Measurements from ENCODE around the gene BHLHE41.
A peak's percentile ranks its signal among the peaks of the same experiment; 100 is the strongest.

The BHLHE41 gene

DNA sequence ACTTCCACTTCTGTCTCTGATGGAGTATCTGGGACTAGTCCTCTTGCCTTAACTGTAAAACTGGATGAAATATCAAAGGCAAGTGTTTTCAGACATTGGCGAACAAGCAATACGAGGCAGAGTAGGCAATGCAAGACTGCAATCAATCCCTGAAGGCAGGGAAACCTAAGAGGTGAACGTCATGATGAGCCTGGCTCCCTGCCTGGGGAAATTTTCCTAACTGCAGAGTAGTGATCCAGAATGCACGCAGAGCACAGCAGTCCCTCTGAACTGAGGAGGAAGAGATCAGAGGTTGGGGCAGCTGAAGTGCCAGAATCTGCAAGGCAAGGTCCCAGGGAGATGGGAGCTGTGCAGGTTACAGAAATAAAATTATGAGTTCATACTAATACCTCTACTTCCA, 18.5 kb downstream of the BHLHE41 start:
- TF ChIP-seq, protein P1, sequence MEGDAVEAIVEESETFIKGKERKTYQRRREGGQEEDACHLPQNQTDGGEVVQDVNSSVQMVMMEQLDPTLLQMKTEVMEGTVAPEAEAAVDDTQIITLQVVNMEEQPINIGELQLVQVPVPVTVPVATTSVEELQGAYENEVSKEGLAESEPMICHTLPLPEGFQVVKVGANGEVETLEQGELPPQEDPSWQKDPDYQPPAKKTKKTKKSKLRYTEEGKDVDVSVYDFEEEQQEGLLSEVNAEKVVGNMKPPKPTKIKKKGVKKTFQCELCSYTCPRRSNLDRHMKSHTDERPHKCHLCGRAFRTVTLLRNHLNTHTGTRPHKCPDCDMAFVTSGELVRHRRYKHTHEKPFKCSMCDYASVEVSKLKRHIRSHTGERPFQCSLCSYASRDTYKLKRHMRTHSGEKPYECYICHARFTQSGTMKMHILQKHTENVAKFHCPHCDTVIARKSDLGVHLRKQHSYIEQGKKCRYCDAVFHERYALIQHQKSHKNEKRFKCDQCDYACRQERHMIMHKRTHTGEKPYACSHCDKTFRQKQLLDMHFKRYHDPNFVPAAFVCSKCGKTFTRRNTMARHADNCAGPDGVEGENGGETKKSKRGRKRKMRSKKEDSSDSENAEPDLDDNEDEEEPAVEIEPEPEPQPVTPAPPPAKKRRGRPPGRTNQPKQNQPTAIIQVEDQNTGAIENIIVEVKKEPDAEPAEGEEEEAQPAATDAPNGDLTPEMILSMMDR (conservative IDR thresholded peaks at IDR 0.05; ENCODE audit: low read length), result no peak
- no peak overlapping the region for H3K4me3 ChIP-seq (ENCODE audit: low read length)
- DNase-seq (ENCODE audit: low read depth), result no peak

DNA sequence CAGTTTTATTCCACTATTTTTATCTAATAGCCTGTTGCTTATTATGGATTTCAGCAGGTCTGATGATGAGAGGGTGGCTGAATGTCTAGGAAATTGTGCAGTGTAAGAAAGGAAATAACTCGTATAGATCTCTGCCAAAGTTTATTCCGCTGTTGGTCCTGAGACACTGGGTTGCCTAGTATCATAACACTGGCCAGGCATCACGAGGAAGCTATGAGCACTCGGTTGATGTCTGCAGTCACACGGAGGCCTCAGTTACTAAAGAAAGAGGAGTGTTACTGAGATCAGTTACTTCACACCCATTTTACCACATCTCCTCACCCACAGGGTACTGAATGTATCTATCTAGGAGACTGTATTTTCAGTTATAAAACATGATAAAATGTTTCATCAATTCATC, 21.9 kb downstream of the BHLHE41 start:
- no peak for DNase-seq (ENCODE audit: low read depth)
- TF ChIP-seq, protein P1 (conservative IDR thresholded peaks at IDR 0.05; ENCODE audit: low read length), result no peak
- no peak overlapping the region for H3K4me3 ChIP-seq (ENCODE audit: low read length)

DNA sequence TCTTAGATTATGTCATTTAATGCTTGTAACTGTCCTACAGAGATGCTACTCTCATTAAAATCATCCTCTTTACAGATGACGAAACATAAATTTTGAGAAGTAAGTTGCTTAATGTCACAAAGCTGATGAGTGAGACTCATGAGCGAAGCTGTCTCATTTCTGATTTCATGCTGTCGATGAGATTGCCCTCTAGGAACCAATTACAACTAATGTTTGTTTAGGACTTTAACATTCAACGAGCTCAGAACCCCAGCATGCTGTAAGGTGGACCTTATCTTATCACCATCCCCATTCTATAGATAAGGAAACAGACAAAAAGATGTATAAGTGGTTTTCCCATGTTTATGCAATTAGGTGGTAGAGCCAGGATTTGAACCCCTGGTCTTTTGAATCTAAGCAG, 23.1 kb downstream of the BHLHE41 start:
- no peak for DNase-seq (ENCODE audit: low read depth)
- H3K4me3 ChIP-seq (ENCODE audit: low read length), result no peak overlapping the region
- TF ChIP-seq, protein P1 (conservative IDR thresholded peaks at IDR 0.05; ENCODE audit: low read length), result no peak

DNA sequence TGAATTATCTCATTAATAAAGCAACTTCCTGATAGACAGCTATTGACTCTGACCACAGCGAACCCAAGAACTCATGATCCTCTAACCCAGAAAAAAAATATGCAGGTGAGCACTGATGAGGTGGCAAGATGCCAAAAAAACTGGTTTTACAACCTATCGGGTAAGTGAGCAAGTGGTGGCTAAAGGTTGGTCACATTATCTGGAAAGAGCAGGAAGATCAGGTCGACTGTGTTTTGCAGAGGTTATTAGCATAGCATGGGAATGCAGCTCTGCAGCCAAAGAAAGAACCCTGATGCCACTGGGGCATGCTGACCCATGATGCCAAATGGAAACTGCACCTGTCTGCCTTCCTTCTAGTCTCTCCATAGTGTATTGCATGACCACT, 23.5 kb downstream of the BHLHE41 start:
- no peak overlapping the region for H3K4me3 ChIP-seq (ENCODE audit: low read length)
- DNase-seq (ENCODE audit: low read depth), result no peak
- TF ChIP-seq, protein P1 (conservative IDR thresholded peaks at IDR 0.05; ENCODE audit: low read length), result no peak

DNA sequence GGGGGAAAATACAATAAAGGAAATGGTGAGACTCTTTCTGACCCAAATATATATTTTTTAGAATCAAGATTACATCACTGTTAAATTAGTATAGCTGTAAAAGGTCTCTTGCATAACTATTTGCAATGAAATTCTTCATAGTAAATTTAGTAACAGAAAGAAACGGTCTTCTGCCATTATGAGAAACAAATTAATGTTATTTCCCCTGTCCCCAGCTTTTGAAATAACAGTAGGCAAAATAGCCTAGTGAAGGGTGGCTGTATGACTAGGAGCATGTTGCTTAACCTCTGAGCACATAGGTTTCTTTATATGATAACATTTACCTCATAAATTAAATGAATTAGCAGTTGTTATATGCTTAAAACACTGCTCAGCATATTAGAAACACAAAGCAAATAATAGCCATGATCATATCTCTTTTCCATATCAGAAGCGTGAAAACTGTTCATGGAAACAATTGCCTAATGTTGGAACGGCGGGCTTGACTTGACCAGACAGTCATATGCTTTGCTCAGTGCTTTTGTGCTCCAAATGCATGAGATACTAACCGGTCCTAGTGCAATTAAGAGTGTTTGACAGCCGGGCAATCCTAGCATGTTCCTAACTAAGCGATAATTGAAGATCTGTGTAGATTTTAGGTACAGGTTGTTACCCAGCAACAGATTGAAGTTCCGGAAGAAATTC, 24.0 kb downstream of the BHLHE41 start:
- DNase-seq (ENCODE audit: low read depth), result no peak
- no peak overlapping the region for H3K4me3 ChIP-seq (ENCODE audit: low read length)
- TF ChIP-seq, protein P1 (conservative IDR thresholded peaks at IDR 0.05; ENCODE audit: low read length), result no peak

DNA sequence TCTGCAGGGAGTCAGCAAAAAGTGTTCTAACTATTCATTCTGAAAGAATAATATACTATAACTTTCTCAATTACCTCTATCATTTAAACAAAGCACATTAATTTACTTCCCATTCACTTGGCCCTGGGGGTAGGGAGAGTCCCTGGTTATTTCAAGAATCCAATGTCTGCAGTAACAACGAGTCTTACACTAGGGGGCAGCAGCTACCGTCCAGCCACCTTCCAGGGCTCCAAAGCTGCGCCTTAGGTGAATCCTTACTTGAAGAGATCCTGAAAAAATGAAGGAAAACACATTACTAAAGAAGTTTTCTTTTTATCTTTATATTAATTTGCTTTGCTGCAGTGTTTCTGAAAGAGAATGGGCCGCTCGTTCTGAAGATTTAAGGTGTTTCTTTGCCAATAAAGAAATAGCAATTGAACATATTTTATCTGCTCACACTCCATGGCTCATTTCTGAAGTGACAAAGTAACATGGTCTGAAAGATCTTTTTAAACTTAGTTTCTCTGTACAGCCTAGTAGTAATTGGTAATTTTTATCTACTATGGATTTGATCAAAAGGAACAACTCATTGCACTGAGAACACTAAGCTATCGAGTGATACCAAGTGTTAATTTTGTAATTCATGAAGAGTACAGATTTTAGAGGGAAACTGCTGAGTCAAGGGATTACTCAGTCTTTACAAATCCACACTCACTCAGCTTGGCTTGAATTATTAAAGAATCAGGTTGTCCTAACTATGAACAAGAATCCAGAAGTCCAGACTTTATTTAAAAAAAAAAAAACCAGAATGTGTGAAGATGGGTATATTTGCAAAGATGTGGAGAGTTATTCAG, 27.6 kb downstream of the BHLHE41 start:
- DNase-seq (ENCODE audit: low read depth), result peak; percentile 72
- H3K4me3 ChIP-seq (ENCODE audit: low read length), result no peak overlapping the region
- TF ChIP-seq, protein P1 (conservative IDR thresholded peaks at IDR 0.05; ENCODE audit: low read length), result peak; percentile 97

DNA sequence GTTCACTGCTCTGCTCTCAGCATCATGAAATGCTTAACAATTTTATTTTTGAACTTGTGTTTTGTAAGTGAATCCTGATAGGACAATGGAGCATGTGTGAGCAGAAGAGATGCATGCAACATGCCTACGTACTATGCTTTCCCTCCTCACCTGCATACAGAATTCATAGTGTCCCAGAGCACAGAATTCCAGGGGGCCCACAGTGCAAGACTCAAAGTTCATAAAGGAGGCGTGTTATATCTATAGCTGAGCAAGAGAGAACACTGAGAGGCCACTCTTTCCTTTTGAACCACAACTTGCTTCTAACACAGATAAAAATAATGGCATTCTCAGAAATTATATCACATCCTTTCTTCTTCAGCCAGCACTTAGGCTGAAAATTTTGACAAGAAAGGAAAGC, 28.8 kb downstream of the BHLHE41 start:
- no peak overlapping the region for H3K4me3 ChIP-seq (ENCODE audit: low read length)
- DNase-seq (ENCODE audit: low read depth), result no peak
- TF ChIP-seq, protein P1 (conservative IDR thresholded peaks at IDR 0.05; ENCODE audit: low read length), result no peak

All from AG10803 (cell line).